Endothelial cell of umbilical vein (primary cell): ENCODE results near the gene MPND. TPM values are rescaled to one million over a fixed set of nuclear protein-coding genes. Genes with fewer than 3 reads are reported as not detected.

Experiments used
- BruUV-seq: library from RNA; stranded (reverse); fragments of 400-500 nt; replicated peaks from 2 replicates; lab custom pipeline; 2021; lab: Mats Ljungman, UMichigan
- CTCF ChIA-PET: fragments of 300-600, 350-600 bp; sonication (Branson Sonifier 250); formaldehyde crosslinking; loops from one replicate; lab custom pipeline; 2021; ENCODE audit warnings: antibody characterized with exemption, inconsistent platforms; lab: Charles Lee
- POLR2A ChIA-PET: fragments of 300-600, 350-600 bp; sonication (Branson Sonifier 250); formaldehyde crosslinking; loops from one replicate; lab custom pipeline; 2021; ENCODE audit warnings: antibody characterized with exemption, inconsistent platforms; lab: Charles Lee
- DNase-seq: peaks from one replicate; pipeline ENCODE4 v3.0.0-alpha.2; 2011; ENCODE audit warnings: low read depth, low spot score
- FAIRE-seq: peaks from 2 replicates; lab custom pipeline; 2011; peaks lifted over from hg19 to GRCh38; lab: Jason Lieb, UNC
- H2AFZ ChIP-seq: 2 replicates; pipeline ENCODE4 v1.6.0; 2012; ENCODE audit warnings: low read depth, low read length, control low read depth, inconsistent platforms
- H3K27ac ChIP-seq: 2 replicates; pipeline ENCODE4 v1.5.1; 2011; ENCODE audit warnings: low read depth, mild to moderate bottlenecking, control low read depth, low read length, moderate library complexity; ENCODE audit not compliant: insufficient read depth
- H3K27me3 ChIP-seq, 2 experiments: 2 replicates each; pipeline versions ENCODE4 v1.6.0 to v1.6.1; 2011; ENCODE audit warnings: low read length in 2 of 2, mixed read lengths in 1 of 2; ENCODE audit not compliant: control insufficient read depth in 2 of 2, insufficient read depth in 2 of 2
- H3K36me3 ChIP-seq, 2 experiments: 2 replicates in 1 of 2; 3 replicates in 1 of 2; pipeline ENCODE4 v1.5.1; 2011; ENCODE audit warnings: low read length in 2 of 2, mild to moderate bottlenecking in 1 of 2, moderate library complexity in 1 of 2; ENCODE audit not compliant: control insufficient read depth in 2 of 2, insufficient read depth in 2 of 2; ENCODE audit errors: extremely low read depth in 1 of 2
- H3K4me1 ChIP-seq: 3 replicates; pipeline ENCODE4 v1.5.1; 2011; ENCODE audit warnings: mild to moderate bottlenecking, low read length; ENCODE audit not compliant: control insufficient read depth, insufficient read depth; ENCODE audit errors: extremely low read depth
- H3K4me2 ChIP-seq: 2 replicates; pipeline ENCODE4 v1.6.1; 2011; ENCODE audit warnings: low read length, control low read depth, mixed read lengths; ENCODE audit not compliant: insufficient read depth
- H3K4me3 ChIP-seq, 3 experiments: fragments of 200-600 bp in 1 of 3; sonication (generic), shearing (Covaris generic) in 1 of 3; replicated peaks in 1 of 3; 2 replicates each; pipeline ENCODE4 v1.5.1; 2011 to 2016; ENCODE audit warnings: control low read depth in 3 of 3, low read length in 3 of 3, mild to moderate bottlenecking in 2 of 3, inconsistent platforms in 1 of 3, low read depth in 1 of 3, moderate library complexity in 1 of 3; ENCODE audit not compliant: insufficient read depth in 1 of 3
- H3K79me2 ChIP-seq: 2 replicates; pipeline ENCODE4 v1.6.0; 2012; ENCODE audit warnings: low read length, inconsistent platforms; ENCODE audit not compliant: control insufficient read depth, insufficient read depth
- H3K9ac ChIP-seq: replicated peaks from 2 replicates; pipeline ENCODE3; 2011; ENCODE audit warnings: low read length, control low read depth; ENCODE audit not compliant: insufficient read depth; ENCODE audit errors: extremely low read depth
- H3K9me1 ChIP-seq: replicated peaks from 3 replicates; pipeline ENCODE4 v1.6.0; 2011; ENCODE audit warnings: mild to moderate bottlenecking, low read length; ENCODE audit not compliant: control insufficient read depth, insufficient read depth; ENCODE audit errors: extremely low read depth
- H3K9me3 ChIP-seq: replicated peaks from 2 replicates; pipeline ENCODE4 v1.5.1; 2012; ENCODE audit warnings: low read length, inconsistent platforms; ENCODE audit not compliant: control insufficient read depth, insufficient read depth
- H4K20me1 ChIP-seq: replicated peaks from 2 replicates; pipeline ENCODE3; 2011; ENCODE audit warnings: mild to moderate bottlenecking, low read length; ENCODE audit not compliant: control insufficient read depth, insufficient read depth; ENCODE audit errors: extremely low read depth
- CTCF ChIP-seq, 2 donors: IDR thresholded peaks; 1 replicate in 1 of 2; 2 replicates in 1 of 2; pipeline ENCODE4 v1.5.1; 2011; ENCODE audit warnings: low read length in 2 of 2, mild to moderate bottlenecking in 2 of 2, moderate library complexity in 2 of 2, control low read depth in 1 of 2, inconsistent platforms in 1 of 2, low read depth in 1 of 2; ENCODE audit not compliant: insufficient read depth in 1 of 2; ENCODE audit errors: extremely low read depth in 1 of 2
- EZH2 ChIP-seq: IDR thresholded peaks from 2 replicates; pipeline ENCODE4 v1.6.1; 2012; ENCODE audit warnings: borderline replicate concordance, low read depth, mild to moderate bottlenecking, moderate library complexity, low read length, inconsistent platforms; ENCODE audit not compliant: severe bottlenecking
- FOS ChIP-seq: IDR thresholded peaks from 2 replicates; pipeline ENCODE4 v1.6.1; 2011; ENCODE audit warnings: mild to moderate bottlenecking, low read length, moderate library complexity, borderline replicate concordance; ENCODE audit not compliant: insufficient read depth
- GATA2 ChIP-seq: IDR thresholded peaks from 2 replicates; pipeline ENCODE4 v1.7.0; 2011; ENCODE audit warnings: low read depth, mild to moderate bottlenecking, moderate library complexity, mixed read lengths, low read length; ENCODE audit not compliant: insufficient read length, insufficient read depth
- JUN ChIP-seq: IDR thresholded peaks from 2 replicates; pipeline ENCODE4 v1.6.1; 2011; ENCODE audit warnings: borderline replicate concordance, low read depth; ENCODE audit not compliant: insufficient read length, insufficient read depth
- MAX ChIP-seq: IDR thresholded peaks from 2 replicates; pipeline ENCODE4 v1.6.1; 2011; ENCODE audit not compliant: insufficient read depth, insufficient read length
- MYC ChIP-seq: IDR thresholded peaks from one replicate; pipeline ENCODE4 v1.6.1; 2011; ENCODE audit warnings: mild to moderate bottlenecking, low read depth, low read length
- POLR2A ChIP-seq: IDR thresholded peaks from 2 replicates; pipeline ENCODE4 v1.6.1; 2012; ENCODE audit warnings: low read depth, mild to moderate bottlenecking, control low read depth, low read length
- POLR2AphosphoS5 ChIP-seq: IDR thresholded peaks from 2 replicates; pipeline ENCODE4 v1.6.1; 2012; ENCODE audit warnings: low read depth, mild to moderate bottlenecking, control low read depth, low read length, moderate library complexity; ENCODE audit not compliant: insufficient read depth
- dilution Hi-C: fragments of 300-500 bp; cut with MboI; formaldehyde crosslinking; loops from one replicate; pipeline ENCODE4 v1.15.0; 2019; ENCODE audit warnings: low sequenced_read_pairs; ENCODE audit not compliant: extremely low pct_ligation_motif_present
- intact Hi-C: fragments of 100-400 bp; cut with micrococcal nuclease; formaldehyde crosslinking; loops from one replicate; pipeline ENCODE4 v1.10.0; 2022
- polyA plus RNA-seq, 4 experiments: library from polyadenylated mRNA; depleted of rRNA in 3 of 4; stranded (reverse) in 3 of 4; unstranded in 1 of 4; fragments of >200 nt; gene quantifications; 2 replicates each; pipeline versions ENCODE4 v1.2.1 to v1.2.3, GENCODE V29; 2011 to 2012; ENCODE audit warnings: missing spikeins in 1 of 4
- total RNA-seq: library from RNA; stranded (reverse); gene quantifications from 2 replicates; pipeline ENCODE4 v1.2.3, GENCODE V29; 2021

Gene MPND
- total and polyA plus RNA-seq, 2 donors (not counting 3 experiments of a cell fraction or from before 2014, with no cell fraction given), result 14.8 to 21.1 TPM

GRCh38 chr19:4393947-4394590 is 50.7 kb downstream of the MPND start:
- intact Hi-C loops (no loop called here), dilution Hi-C loops (no loop called here)
- H4K20me1 ChIP-seq, result no peaks in the 10 kb centered on the region
- ChIA-PET POLR2A (interaction anchor here (0.6 to 1.3 kb wide), 4 partner anchors 8 to 253 kb away, joined by 3 to 5 read pairs (median 4); partner anchors contain the start of gene MPND), CTCF (interaction anchor here (1.1 to 7.9 kb wide), 4 partner anchors 8 to 51 kb away, joined by 3 to 105 read pairs (median 20); partner anchors contain the start of genes CHAF1A and MPND)
- TF ChIP-seq MAX (no peak), EZH2 (no peak), POLR2A (no peak), MYC (no peak), GATA2 (no peak), FOS (no peak), CTCF (IDR thresholded peaks at IDR 0.05; ENCODE audit: extremely low read depth in 1 of 2, insufficient read depth in 1 of 2, low read depth in 1 of 2, low read length in 2 of 2) (no peak), JUN (no peak), POLR2AphosphoS5 (no peak)
- H3K27me3 ChIP-seq, result no peaks in the 10 kb centered on the region
- H3K27ac ChIP-seq, result peak overlapping the region; percentile 62
- H3K9ac ChIP-seq, result peak overlapping the region; percentile 21
- H3K36me3 ChIP-seq, result peaks cover 2 to 7% of the 10 kb centered on the region in 2 experiments
- H3K9me1 ChIP-seq, result no peaks in the 10 kb centered on the region
- FAIRE-seq, result peak; percentile 76
- H3K4me1 ChIP-seq, result peaks cover 70% of the 10 kb centered on the region
- peaks cover 83% of the 10 kb centered on the region for H3K79me2 ChIP-seq
- peak; percentile 61 for DNase-seq
- H2AFZ ChIP-seq, result no peak overlapping the region
- BruUV-seq, result no TSS peak
- no peaks in the 10 kb centered on the region for H3K9me3 ChIP-seq
- no peak overlapping the region for H3K4me3 ChIP-seq
- peak overlapping the region; percentile 45 for H3K4me2 ChIP-seq
